ENCODE measurements around the gene CNGA2. TPM values are rescaled to one million over a fixed set of nuclear protein-coding genes. Genes with fewer than 3 reads are reported as not detected.

The CNGA2 gene
- total and polyA plus RNA-seq, 2 donors (not counting 3 experiments of a cell fraction or from before 2014, with no cell fraction given) = not detected

DNA sequence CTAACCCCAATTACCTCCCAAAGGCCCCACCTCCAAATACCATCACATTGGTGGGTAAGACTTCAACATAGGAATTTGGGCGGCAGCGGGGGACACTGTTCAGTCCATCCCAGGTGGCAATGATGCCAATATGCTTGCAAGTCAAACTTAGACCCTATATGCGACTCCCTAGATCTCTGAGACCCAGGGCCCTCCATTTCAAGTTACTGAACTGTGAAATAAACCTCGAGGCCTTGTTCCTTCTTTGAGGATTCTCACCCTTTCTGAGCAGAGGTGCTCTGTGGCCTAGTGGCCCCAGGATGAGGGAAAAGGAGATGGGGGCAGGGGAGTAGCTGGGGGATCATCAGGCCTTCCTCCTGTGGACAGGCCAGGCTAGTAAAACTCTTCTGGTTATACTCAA lies 44.7 kb downstream of the CNGA2 start:
- TF ChIP-seq MYC (IDR thresholded peaks at IDR 0.05; ENCODE audit: low read depth, low read length) (no peak), FOS (IDR thresholded peaks at IDR 0.05; ENCODE audit: borderline replicate concordance, insufficient read depth, low read length) (no peak), POLR2A (IDR thresholded peaks at IDR 0.05; ENCODE audit: low read depth, low read length) (no peak), JUN (IDR thresholded peaks at IDR 0.05; ENCODE audit: borderline replicate concordance, insufficient read depth, insufficient read length, low read depth) (no peak), POLR2AphosphoS5 (IDR thresholded peaks at IDR 0.05; ENCODE audit: insufficient read depth, low read depth, low read length) (no peak), GATA2 (IDR thresholded peaks at IDR 0.05; ENCODE audit: insufficient read depth, insufficient read length, low read depth, low read length) (no peak)
- TF ChIP-seq, protein P1, sequence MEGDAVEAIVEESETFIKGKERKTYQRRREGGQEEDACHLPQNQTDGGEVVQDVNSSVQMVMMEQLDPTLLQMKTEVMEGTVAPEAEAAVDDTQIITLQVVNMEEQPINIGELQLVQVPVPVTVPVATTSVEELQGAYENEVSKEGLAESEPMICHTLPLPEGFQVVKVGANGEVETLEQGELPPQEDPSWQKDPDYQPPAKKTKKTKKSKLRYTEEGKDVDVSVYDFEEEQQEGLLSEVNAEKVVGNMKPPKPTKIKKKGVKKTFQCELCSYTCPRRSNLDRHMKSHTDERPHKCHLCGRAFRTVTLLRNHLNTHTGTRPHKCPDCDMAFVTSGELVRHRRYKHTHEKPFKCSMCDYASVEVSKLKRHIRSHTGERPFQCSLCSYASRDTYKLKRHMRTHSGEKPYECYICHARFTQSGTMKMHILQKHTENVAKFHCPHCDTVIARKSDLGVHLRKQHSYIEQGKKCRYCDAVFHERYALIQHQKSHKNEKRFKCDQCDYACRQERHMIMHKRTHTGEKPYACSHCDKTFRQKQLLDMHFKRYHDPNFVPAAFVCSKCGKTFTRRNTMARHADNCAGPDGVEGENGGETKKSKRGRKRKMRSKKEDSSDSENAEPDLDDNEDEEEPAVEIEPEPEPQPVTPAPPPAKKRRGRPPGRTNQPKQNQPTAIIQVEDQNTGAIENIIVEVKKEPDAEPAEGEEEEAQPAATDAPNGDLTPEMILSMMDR (IDR thresholded peaks at IDR 0.05; ENCODE audit: extremely low read depth in 1 of 2, insufficient read depth in 1 of 2, low read depth in 1 of 2, low read length in 2 of 2) = no peak
- TF ChIP-seq, protein P2, sequence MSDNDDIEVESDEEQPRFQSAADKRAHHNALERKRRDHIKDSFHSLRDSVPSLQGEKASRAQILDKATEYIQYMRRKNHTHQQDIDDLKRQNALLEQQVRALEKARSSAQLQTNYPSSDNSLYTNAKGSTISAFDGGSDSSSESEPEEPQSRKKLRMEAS (IDR thresholded peaks at IDR 0.05; ENCODE audit: insufficient read depth, insufficient read length) = no peak
- intact Hi-C loops (cut with micrococcal nuclease) (no loop called here), dilution Hi-C loops (cut with MboI; ENCODE audit: extremely low pct_ligation_motif_present, low sequenced_read_pairs) (no loop called here)
- Histone ChIP-seq H3K36me3 (ENCODE audit: control insufficient read depth in 2 of 2, extremely low read depth in 1 of 2, insufficient read depth in 2 of 2, low read length in 2 of 2) (no peaks in the 10 kb centered on the region), H3K27ac (ENCODE audit: insufficient read depth, low read depth, low read length) (no peak overlapping the region), H3K27me3 (ENCODE audit: control insufficient read depth in 2 of 2, insufficient read depth in 2 of 2, low read length in 2 of 2) (no peaks in the 10 kb centered on the region), H3K79me2 (ENCODE audit: control insufficient read depth, insufficient read depth, low read length) (no peaks in the 10 kb centered on the region), H3K9ac (replicated peaks; ENCODE audit: extremely low read depth, insufficient read depth, low read length) (no peak overlapping the region), H2AFZ (ENCODE audit: low read depth, low read length) (no peak overlapping the region), H3K9me1 (replicated peaks; ENCODE audit: control insufficient read depth, extremely low read depth, insufficient read depth, low read length) (no peaks in the 10 kb centered on the region), H3K4me3 (replicated peaks in 1 of 3; ENCODE audit: insufficient read depth in 1 of 3, low read depth in 1 of 3, low read length in 3 of 3) (no peak overlapping the region), H3K4me2 (ENCODE audit: insufficient read depth, low read length) (no peak overlapping the region), H3K9me3 (replicated peaks; ENCODE audit: control insufficient read depth, insufficient read depth, low read length) (no peaks in the 10 kb centered on the region), H3K4me1 (ENCODE audit: control insufficient read depth, extremely low read depth, insufficient read depth, low read length) (no peaks in the 10 kb centered on the region), H4K20me1 (replicated peaks; ENCODE audit: control insufficient read depth, extremely low read depth, insufficient read depth, low read length) (no peaks in the 10 kb centered on the region)
- FAIRE-seq (no peak), DNase-seq (ENCODE audit: low read depth, low spot score) (no peak)
- POLR2A ChIA-PET = no interaction called here
- CTCF ChIA-PET = no interaction called here
- BruUV-seq (replicated peaks) = no TSS peak
